HG02610 (cell line): Measurements from ENCODE around the gene TFEB.

Source experiments
- ATAC-seq: cut with Tn5 transposase; IDR thresholded peaks from one replicate; pipeline ENCODE4 v1.9.1; 2021; ENCODE audit warnings: mild to moderate bottlenecking, moderate library complexity; ENCODE audit not compliant: unreplicated experiment

The TFEB gene

GRCh38 chr6:41692080-41692675 lies 43.2 kb downstream of the TFEB start:
- no peak for ATAC-seq

- no peak for ATAC-seq
These were observed 43.9 kb downstream of the TFEB start for GRCh38 chr6:41691426-41692079.

GRCh38 chr6:41690541-41691330 lies 44.7 kb downstream of the TFEB start:
- ATAC-seq = no peak

GRCh38 chr6:41689171-41690008 lies 46.0 kb downstream of the TFEB start:
- no peak for ATAC-seq

GRCh38 chr6:41688256-41688965 lies 47.0 kb downstream of the TFEB start:
- no peak for ATAC-seq

GRCh38 chr6:41687501-41688175 lies 47.8 kb downstream of the TFEB start:
- no peak for ATAC-seq

- no peak for ATAC-seq
These were observed 49.6 kb downstream of the TFEB start for GRCh38 chr6:41685641-41686380.

- ATAC-seq = no peak
These were observed 50.9 kb downstream of the TFEB start for GRCh38 chr6:41684311-41685180.

- ATAC-seq = peak; percentile 64
These were observed 51.7 kb downstream of the TFEB start for GRCh38 chr6:41683523-41684310.

GRCh38 chr6:41683273-41683522 lies 52.2 kb downstream of the TFEB start:
- ATAC-seq = peak; percentile 10

- ATAC-seq = peak; percentile 25
These were observed 52.7 kb downstream of the TFEB start for GRCh38 chr6:41682497-41683272.

GRCh38 chr6:41682056-41682477 lies 53.3 kb downstream of the TFEB start:
- ATAC-seq = peak; percentile 57

GRCh38 chr6:41680182-41680965 lies 55.0 kb downstream of the TFEB start:
- no peak for ATAC-seq

GRCh38 chr6:41679696-41680095 lies 55.7 kb downstream of the TFEB start:
- no peak for ATAC-seq

- ATAC-seq = no peak
These were observed 56.8 kb downstream of the TFEB start for GRCh38 chr6:41678511-41679084.
